GM08714 (cell line): Measurements from ENCODE around the gene ZNF100.
"Not testable (repeated sequence)": the region's sequence is repeated elsewhere in the genome, so short reads cannot be mapped to it uniquely, and the experiment has no call there.

Source experiments
- H3K4me3 ChIP-seq: fragments of 200-500 bp; sonication (Bioruptor generic); 2 replicates; pipeline ENCODE4 v1.5.1; 2014; ENCODE audit warnings: mild to moderate bottlenecking, low read length, inconsistent platforms
- ZNF274 ChIP-seq: IDR thresholded peaks from 2 replicates; pipeline ENCODE4 v1.6.1; 2012; ENCODE audit warnings: mild to moderate bottlenecking, low read depth, low read length

ZNF100 gene

DNA sequence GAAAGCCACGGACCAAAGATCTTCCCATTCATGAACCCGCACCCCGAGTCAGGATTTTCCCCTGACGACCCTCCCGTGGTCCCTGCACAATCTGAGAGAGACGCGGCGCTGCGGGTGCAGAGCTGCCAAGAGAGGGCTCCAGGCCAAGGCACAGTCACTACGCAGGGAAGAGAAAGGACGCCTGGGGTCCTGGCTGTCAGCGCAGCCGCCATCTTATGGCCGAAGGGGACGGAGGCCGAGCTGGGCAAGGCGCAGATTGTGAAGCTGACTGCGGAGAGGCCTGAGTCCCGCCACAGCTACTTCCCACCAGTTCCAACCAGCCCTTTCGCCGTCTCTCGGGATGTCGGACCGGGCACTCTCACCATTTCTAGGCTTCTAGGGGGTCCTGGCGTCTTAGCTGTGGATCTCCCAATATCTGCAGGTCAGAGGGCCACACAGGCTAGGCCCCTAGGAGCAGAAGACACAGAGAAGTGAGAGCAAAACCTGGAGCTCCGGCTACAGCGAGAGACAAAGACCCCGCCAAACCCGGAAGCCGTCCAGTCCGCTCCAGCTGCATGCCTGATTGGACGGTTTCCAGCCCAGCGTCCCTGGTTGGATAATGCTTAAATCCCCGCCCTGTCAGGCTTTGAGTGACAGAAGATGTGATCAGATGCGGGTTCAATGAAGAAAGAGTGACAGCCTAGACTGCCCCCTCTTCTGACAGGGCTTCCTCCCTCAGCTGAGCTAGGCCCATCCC lies at the start of gene ZNF100:
TSS of gene ZNF100 (minus strand) at position 515 of the 736 bp plus-strand sequence. CDS start at position 365, 150 bp downstream.
- peak within 1 kb of the TSS; percentile 67 for H3K4me3 ChIP-seq
- TF ChIP-seq ZNF274, result no peak

DNA sequence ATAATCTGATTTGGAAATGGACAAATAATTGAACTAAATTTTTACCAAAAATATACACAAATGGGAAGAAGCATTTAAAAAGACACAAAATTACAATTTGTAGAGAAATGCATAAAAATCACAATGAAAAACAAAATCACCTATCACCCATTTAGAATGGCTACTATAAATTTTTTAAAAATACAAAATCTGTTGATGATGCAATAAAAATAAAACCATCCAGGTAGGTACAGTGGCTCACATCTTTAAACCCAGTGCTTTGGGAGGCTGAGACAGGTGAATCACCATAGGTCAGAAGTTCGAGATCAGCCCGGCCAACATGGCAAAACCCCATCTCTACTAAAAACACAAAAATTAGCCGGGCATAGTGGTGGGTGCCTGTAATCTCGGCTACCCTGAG lies 45.1 kb upstream of the ZNF100 start:
- H3K4me3 ChIP-seq, result no peak overlapping the region
- no peak for TF ChIP-seq ZNF274

DNA sequence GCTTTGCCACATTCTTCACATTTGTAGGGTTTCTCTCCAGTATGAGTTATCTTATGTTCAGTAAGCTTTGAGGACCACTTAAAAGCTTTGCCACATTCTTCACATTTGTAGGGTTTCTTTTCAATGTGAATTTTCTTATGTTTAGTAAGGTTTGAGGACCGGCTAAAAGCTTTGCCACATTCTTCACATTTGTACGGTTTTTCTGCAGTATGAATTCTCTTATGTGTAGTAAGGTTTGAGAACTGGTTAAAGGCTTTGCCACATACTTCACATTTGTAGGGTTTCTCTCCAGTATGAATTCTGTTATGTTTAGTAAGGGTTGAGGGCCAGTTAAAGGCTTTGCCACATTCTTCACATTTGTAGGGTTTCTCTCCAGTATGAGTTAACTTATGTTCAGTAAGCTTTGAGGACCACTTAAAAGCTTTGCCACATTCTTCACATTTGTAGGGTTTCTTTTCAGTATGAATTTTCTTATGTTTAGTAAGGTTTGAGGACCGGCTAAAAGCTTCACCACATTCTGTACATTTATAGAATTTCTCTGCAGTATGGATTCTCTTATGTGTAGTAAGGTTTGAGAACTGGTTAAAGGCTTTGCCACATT lies 41.1 kb upstream of the ZNF100 start:
- H3K4me3 ChIP-seq, result not testable (repeated sequence)
- peak; percentile 47 for TF ChIP-seq ZNF274

DNA sequence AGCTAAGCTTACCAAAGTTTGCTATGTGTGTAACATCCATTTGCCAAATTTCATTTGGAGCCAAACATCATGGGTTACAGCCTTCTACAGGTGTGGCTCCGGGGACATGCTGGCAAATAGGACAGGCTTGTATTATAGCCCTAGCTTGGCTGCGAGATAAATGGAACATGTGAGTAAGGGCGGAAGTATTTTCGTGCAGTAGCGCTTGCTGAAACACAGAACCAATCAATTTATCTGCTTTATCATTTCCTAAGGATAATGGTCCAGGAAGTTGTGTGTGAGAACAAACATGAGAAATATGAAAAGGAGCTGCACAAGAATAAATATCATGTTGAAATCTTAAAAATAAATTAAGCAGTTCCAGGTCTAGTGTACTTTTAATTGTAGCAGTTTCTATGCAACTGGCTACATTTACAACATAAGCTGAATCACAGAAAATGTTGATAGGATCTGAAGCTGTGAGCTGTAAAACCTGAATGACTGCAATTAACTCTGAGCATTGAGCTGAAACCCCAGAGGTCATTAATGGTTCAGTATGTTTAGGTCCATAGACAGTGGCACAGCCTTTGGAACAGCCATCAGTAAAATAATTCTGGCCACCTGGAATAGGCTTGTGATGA lies 22.2 kb upstream of the ZNF100 start:
- no peak for TF ChIP-seq ZNF274
- no peak overlapping the region for H3K4me3 ChIP-seq

DNA sequence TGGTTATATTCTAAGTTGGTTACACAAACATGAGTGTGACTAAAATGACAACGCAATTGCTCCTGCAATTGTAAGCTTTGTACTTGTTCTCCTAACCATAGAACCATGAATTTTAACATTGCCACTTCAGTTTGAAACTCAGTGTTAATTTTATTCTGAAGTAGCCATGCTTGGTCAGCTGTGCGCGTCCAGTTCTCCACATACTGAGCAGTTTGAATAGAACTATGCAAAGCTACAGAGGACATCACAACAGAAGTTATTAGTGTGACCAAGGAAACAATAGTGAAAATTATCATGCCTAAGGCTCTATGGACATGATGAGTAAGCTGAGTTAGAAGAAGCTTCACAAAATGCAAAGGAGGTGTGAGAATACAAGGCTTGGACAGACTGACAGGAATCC lies 19.6 kb upstream of the ZNF100 start:
- H3K4me3 ChIP-seq, result no peak overlapping the region
- TF ChIP-seq ZNF274, result no peak

DNA sequence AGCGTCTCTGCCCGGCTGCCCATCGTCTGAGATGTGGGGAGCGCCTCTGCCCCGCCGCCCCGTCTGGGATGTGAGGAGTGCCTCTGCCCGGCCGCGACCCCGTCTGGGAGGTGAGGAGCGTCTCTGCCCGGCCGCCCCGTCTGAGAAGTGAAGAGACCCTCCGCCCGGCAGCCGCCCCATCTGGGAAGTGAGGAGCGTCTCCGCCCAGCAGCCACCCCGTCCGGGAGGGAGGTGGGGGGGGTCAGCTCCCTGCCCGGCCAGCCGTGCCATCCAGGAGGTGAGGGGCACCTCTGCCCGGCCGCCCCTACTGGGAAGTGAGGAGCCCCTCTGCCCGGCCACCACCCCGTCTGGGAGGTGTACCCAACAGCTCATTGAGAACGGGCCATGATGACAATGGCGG lies 8.4 kb upstream of the ZNF100 start:
- not testable (repeated sequence) for H3K4me3 ChIP-seq

DNA sequence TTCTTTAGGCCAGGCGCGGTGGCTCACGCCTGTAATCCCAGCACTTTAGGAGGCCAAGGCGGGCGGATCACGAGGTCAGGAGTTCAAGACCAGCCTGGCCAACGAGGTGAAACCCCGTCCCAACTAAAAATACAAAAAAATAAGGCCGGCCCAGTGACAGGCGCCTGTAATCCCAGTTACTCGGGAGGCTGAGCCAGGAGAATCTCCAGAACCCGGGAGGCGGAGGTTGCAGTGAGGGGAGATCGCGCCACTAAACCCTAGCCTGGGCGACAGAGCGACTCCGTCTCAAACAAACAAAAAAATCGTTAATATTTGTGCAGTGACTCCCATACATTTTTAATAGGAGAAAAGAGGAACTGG lies 694 bp downstream of the ZNF100 start:
- H3K4me3 ChIP-seq, result peak overlapping the region; percentile 67

DNA sequence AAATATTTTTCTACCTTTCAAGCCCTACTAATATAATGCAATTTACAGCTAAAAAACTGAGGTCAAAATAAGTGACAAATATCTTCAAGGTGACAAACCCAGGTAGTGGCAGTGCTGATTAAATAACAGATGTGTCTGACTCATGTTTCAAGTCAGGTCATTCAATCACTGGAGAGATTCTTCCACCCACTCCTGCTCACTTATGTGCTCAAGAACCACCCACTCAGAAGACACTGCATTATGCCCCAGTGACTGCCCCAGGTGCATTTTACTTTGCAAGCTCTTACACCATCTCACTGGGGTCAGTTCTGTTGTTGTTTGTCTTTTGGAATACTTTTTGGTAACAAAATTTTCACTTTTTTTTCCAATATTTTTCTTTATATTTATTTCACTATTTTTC lies 2.2 kb downstream of the ZNF100 start:
- no peak for TF ChIP-seq ZNF274
- H3K4me3 ChIP-seq, result no peak overlapping the region

DNA sequence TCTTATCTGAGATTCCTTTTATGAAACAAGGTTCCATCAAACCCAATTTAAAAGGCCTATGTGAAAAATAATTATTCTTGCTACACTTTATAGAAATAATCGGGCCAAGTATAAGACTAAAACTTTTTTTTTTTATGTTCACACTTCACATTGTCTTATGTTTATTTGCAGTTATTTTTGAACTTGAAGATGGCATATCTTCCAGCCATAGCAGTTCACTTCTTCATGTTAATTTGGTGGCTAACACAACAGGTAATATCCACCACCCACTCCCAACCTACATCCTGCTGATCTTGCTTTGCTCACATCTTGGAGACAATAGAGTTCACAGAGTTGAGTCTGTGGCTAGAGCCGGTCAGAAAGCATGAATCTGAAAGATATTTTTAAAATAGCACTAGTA lies 5.8 kb downstream of the ZNF100 start:
- H3K4me3 ChIP-seq, result not testable (repeated sequence)

DNA sequence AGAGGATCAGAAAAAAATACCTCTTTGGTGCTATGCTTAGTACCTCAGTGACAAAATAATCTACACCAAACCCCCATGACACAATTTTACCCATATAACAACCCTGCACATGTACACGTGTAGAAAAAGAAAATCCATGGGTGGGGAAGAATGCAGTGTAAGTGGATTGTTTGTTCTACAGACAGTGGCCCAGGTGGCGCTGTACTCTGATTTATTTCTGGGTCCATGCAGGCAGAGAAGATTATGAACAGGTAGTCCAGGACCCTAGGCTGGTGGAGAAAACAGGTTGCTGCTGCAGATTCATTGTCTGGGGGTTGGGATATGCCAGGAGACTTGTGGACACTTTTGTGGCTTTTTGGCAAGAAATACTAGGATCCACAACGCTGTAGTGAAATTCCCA lies 9.1 kb downstream of the ZNF100 start:
- no peak overlapping the region for H3K4me3 ChIP-seq
- no peak for TF ChIP-seq ZNF274

DNA sequence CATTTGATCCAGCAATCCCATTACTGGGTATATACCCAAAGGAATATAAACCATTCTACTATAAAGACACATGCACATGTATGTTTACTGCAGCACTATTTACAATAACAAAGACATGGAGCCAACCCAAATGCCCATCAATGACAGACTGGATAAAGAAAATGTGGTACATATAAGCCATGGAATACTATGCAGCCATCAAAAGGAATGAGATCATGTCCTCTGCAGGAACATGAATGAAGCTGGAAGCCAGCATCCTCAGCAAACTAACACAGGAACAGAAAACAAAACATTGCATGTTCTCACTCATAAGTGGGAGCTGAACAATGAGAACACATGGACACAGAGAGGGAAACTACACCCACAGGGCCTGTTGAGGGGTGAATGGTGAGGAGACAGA lies 11.8 kb downstream of the ZNF100 start:
- not testable (repeated sequence) for H3K4me3 ChIP-seq

DNA sequence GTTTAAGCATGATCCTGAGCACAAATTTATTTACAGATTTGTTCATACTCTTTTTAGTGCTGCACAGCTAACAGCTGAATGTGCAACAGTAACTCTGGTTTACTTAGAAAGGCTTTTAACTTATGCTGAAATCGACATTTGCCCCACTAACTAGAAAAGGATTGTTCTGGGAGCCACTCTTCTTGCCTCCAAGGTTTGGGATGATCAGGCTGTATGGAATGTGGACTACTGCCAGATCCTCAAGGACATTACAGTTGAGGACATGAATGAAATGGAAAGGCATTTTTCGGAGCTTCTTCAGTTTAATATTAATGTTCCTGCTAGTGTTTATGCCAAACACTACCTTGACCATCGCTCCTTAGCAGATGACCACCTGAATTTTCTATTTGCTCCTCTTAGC lies 16.0 kb downstream of the ZNF100 start:
- no peak for TF ChIP-seq ZNF274

DNA sequence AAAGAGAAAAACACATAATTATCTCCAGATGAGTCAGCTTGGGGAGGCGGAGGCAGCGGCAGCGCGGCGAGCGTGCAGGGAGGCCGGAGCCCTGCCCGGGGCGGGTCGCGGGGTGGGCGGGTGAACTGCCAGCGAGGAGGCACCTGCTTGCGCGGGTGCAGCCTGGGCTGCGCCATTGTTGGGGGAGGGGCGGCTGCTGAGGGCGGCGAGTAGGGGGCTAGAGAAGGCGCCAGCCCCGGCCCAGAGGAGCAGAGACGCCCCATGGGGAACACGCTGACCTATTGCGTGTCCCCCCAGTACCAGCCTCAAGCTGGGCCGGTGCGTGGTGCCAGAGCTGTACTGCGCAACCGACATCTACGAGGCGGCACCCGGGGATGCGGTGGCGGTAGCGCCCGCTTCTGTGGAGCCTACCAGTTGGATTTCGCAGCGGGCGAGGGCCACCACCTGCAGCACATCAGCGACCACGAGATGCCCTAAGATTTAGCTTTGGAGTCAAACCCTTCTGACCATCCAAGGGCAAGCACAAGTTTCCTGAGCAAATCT lies 16.7 kb downstream of the ZNF100 start:
- no peak for TF ChIP-seq ZNF274
- no peak overlapping the region for H3K4me3 ChIP-seq

More for the DNA sequence above, 16.0 kb downstream of the ZNF100 start:
- H3K4me3 ChIP-seq, result no peak overlapping the region

DNA sequence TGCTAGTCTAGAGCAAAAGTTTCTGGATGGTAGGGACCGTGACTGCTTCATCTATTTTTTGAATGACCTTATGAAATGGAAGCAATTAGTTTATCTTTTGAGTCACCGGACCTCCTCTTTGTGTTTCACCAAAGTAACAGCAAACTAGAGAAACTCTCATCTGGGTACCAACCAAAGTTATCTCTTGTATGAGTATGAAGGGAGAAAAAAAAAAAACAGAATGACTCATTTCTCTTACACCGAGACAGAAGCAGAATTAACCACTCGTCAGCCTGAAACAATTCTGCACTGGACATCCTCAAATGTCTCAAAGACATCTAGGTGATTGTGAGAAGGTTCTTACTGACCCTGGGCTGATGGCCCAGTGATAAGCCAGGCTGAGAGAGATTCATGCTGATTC lies 18.3 kb downstream of the ZNF100 start:
- H3K4me3 ChIP-seq, result no peak overlapping the region
- no peak for TF ChIP-seq ZNF274

DNA sequence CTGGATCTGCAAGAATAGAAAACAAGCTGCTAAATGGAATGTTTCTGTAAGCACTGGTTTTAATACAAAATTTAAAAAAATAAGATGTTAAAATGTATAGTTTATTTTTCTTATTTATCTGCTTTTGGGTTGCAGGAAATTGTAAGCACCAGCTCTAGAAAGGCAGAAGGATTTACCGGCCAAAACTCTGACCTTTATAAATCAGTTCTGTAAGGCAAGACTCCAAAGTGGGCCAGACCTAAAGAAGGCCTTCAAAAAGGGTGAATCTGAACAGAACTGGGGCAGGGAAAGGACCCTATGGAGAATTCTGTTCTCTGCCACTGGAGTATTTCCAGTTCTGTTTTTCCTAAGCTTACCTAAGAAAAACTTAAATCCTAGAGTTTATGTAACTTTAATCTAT lies 19.3 kb downstream of the ZNF100 start:
- TF ChIP-seq ZNF274, result no peak
- no peak overlapping the region for H3K4me3 ChIP-seq
